Activated CD4-positive, alpha-beta T cell treated with anti-CD3 and anti-CD28 coated beads for 36 hours (primary cell): ENCODE data around the gene IGFLR1. TPM values are rescaled to one million over a fixed set of nuclear protein-coding genes. Genes with fewer than 3 reads are reported as not detected.

Experiments
- ATAC-seq: fragments of 200-7000 bp; cut with Tn5 transposase; one replicate; pipeline ENCODE4 v1.10.0; 2021; ENCODE audit warnings: mild to moderate bottlenecking, moderate library complexity
- CTCF ChIA-PET: fragments of 350-600 bp; sonication (Branson Sonifier 250); formaldehyde crosslinking; loops from one replicate; lab custom pipeline; 2021; ENCODE audit warnings: antibody characterized with exemption; lab: Charles Lee
- POLR2A ChIA-PET: fragments of 350-600 bp; sonication (Branson Sonifier 250); formaldehyde crosslinking; loops from one replicate; lab custom pipeline; 2021; ENCODE audit warnings: antibody characterized with exemption, inconsistent platforms; lab: Charles Lee
- DNase-seq: peaks from one replicate; pipeline ENCODE4 v3.0.0-alpha.2; 2020
- H3K27ac Mint-ChIP-seq: one replicate; pipeline ENCODE4 v1.8.0; 2021; ENCODE audit warnings: mixed read lengths
- H3K27me3 Mint-ChIP-seq: one replicate; pipeline ENCODE4 v1.8.0; 2021; ENCODE audit warnings: mixed read lengths
- H3K36me3 Mint-ChIP-seq: one replicate; pipeline ENCODE4 v1.8.0; 2021; ENCODE audit warnings: low read depth, mixed read lengths
- H3K4me1 Mint-ChIP-seq: one replicate; pipeline ENCODE4 v1.8.0; 2021; ENCODE audit warnings: mixed read lengths
- H3K4me3 Mint-ChIP-seq: one replicate; pipeline ENCODE4 v1.8.0; 2021; ENCODE audit warnings: mild to moderate bottlenecking, moderate library complexity, mixed read lengths
- H3K9me3 Mint-ChIP-seq: one replicate; pipeline ENCODE4 v1.8.0; 2021; ENCODE audit warnings: low read depth, mixed read lengths
- intact Hi-C, 2 experiments: fragments of 100-400 bp; cut with DNase I in 1 of 2; cut with micrococcal nuclease in 1 of 2; formaldehyde crosslinking; loops; one replicate each; pipeline versions ENCODE4 v1.14.2 to v1.15.1; 2022 to 2024; cut with DNase I, micrococcal nuclease
- total RNA-seq, 2 experiments: library from RNA; stranded (reverse); gene quantifications; one replicate each; pipeline ENCODE4 v1.2.3, GENCODE V29; 2021

IGFLR1 gene
- total RNA-seq, 2 experiments from 2014 or later, result 71.4 to 80.2 TPM

DNA sequence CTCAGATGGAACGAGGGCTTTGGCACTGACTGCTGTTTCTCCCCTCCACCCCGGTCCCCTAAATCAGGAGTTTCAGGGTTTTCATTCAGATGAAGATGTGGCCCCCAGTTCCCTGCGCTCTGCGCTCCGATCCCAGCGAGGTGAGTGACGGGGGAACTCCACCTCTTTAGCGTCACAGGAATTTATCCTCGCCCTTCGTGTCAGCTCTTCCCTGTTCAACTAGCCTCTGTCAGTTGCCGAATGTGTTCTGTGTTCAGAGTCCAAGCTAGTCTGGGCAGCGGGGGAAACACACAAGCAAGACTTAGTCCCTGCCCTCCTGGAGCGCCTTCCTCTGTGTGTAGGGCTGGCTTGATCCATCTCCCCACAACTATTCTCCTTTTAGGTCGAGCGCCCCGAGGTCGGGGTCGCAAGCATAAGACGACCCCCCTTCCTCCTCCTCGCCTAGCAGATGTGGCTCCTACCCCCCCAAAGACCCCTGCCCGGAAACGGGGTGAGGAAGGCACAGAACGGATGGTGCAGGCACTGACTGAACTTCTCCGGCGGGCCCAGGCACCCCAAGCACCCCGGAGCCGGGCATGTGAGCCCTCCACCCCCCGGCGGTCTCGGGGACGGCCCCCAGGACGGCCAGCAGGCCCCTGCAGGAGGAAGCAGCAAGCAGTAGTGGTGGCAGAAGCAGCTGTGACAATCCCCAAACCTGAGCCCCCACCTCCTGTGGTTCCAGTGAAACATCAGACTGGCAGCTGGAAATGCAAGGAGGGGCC is 22.7 kb downstream of the IGFLR1 start:
- Mint-ChIP-seq H3K9me3 (no peaks in the 10 kb centered on the region), H3K27ac (peak overlapping the region; percentile 92), H3K27me3 (no peaks in the 10 kb centered on the region), H3K36me3 (peaks cover 63% of the 10 kb centered on the region), H3K4me1 (peaks cover 24% of the 10 kb centered on the region), H3K4me3 (peak overlapping the region; percentile 88)
- ATAC-seq, result no peak
- CTCF ChIA-PET, result interaction anchor here (0.5 to 1.5 kb wide), 4 partner anchors 17 to 277 kb away, joined by 3 to 8 read pairs (median 4); no protein-coding TSS in a partner anchor
- POLR2A ChIA-PET, result interaction anchor here (0.6 to 1.5 kb wide), 5 partner anchors 10 to 25 kb away, joined by 3 to 10 read pairs (median 4); partner anchors contain the start of genes IGFLR1 and U2AF1L4
- intact Hi-C loops, result loop anchor here (5.0 to 10.0 kb wide), 2 partner anchors 293 to 395 kb away; partner anchors contain the start of genes ALKBH6 (in 1 of the 2), OVOL3 (in 1 of the 2), POLR2I (in 1 of the 2) and TBCB (in 1 of the 2)
- no peak for DNase-seq

- H3K4me3 Mint-ChIP-seq, result peak overlapping the region; percentile 88
- DNase-seq (peak; percentile 81), ATAC-seq (peak; percentile 1)
- H3K27me3 Mint-ChIP-seq, result no peaks in the 10 kb centered on the region
- H3K36me3 Mint-ChIP-seq, result peaks cover 68% of the 10 kb centered on the region
- H3K27ac Mint-ChIP-seq, result peak overlapping the region; percentile 92
- ChIA-PET CTCF (interaction anchor here (0.5 to 1.5 kb wide), 5 partner anchors 16 to 278 kb away, joined by 3 to 8 read pairs (median 4); no protein-coding TSS in a partner anchor), POLR2A (interaction anchor here (0.6 to 1.5 kb wide), 8 partner anchors 9 to 45 kb away, joined by 3 to 10 read pairs (median 4); partner anchors contain the start of genes IGFLR1, LIN37 and U2AF1L4)
- intact Hi-C loops, result loop anchor here (5.0 to 10.0 kb wide), 2 partner anchors 294 to 396 kb away; partner anchors contain the start of genes ALKBH6 (in 1 of the 2), OVOL3 (in 1 of the 2), POLR2I (in 1 of the 2) and TBCB (in 1 of the 2)
- H3K9me3 Mint-ChIP-seq, result no peaks in the 10 kb centered on the region
- peaks cover 30% of the 10 kb centered on the region for H3K4me1 Mint-ChIP-seq
These were observed 23.8 kb downstream of the IGFLR1 start for GRCh38 chr19:35718345-35719041.

DNA sequence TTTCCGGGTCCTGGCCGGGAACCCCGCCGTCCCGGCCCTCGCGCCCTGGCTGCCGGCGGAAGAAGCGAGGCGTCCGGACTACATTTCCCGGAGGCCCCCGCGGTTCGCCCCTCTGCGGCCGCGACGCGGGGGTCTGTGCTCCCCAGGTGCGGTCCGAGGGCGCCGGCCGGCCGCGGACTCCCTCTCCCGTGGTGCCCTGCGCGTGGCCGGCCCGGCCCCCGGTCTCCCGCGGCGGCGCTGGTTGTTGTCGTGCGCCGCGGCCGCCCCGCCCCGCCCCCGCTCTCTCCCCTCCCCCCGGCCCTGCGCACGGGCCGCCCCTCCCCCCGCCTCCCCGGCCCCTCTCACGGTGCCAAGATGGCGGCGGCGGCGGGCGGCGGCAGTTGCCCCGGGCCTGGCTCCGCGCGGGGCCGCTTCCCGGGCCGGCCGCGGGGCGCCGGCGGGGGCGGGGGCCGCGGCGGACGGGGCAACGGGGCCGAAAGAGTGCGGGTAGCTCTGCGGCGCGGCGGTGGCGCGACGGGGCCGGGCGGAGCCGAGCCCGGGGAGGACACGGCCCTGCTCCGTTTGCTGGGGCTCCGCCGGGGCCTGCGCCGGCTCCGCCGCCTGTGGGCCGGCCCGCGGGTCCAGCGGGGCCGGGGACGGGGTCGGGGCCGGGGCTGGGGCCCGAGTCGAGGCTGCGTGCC is 24.4 kb downstream of the IGFLR1 start, which contains the start of gene KMT2B:
Gene KMT2B, plus strand, starts transcription at position 339 of the 680 bp plus-strand sequence. Its CDS starts 16 bp downstream, at position 355.
- ChIA-PET POLR2A (interaction anchor here (0.6 to 1.5 kb wide), 6 partner anchors 10 to 44 kb away, joined by 3 to 10 read pairs (median 4); partner anchors contain the start of genes IGFLR1, LIN37 and U2AF1L4), CTCF (interaction anchor here (0.7 to 1.5 kb wide), 4 partner anchors 16 to 23 kb away, joined by 3 to 8 read pairs (median 4); no protein-coding TSS in a partner anchor)
- H3K4me3 Mint-ChIP-seq, result peak within 1 kb of the TSS; percentile 97
- peaks cover 66% of the 10 kb centered on the region for H3K36me3 Mint-ChIP-seq
- peak within 1 kb of the TSS; percentile 92 for H3K27ac Mint-ChIP-seq
- H3K27me3 Mint-ChIP-seq, result no peaks in the 10 kb centered on the region
- no peaks in the 10 kb centered on the region for H3K9me3 Mint-ChIP-seq
- peaks cover 33% of the 10 kb centered on the region for H3K4me1 Mint-ChIP-seq
- ATAC-seq (peak; percentile 0), DNase-seq (no peak)
- intact Hi-C loops, result loop anchor here (1.0 to 10.0 kb wide), 21 partner anchors 15 to 397 kb away; partner anchors contain the start of genes PROSER3 (in 2 of the 2), TBCB (in 2 of the 2), ALKBH6 (in 1 of the 2) and ARHGAP33 (in 1 of the 2)

- no peaks in the 10 kb centered on the region for H3K27me3 Mint-ChIP-seq
- ChIA-PET CTCF (interaction anchor here (8.6 kb wide), 1 partner anchor 21 kb away, joined by 106 read pairs; no protein-coding TSS in a partner anchor), POLR2A (no interaction called here)
- H3K9me3 Mint-ChIP-seq, result no peaks in the 10 kb centered on the region
- H3K36me3 Mint-ChIP-seq, result peaks cover 61% of the 10 kb centered on the region
- H3K27ac Mint-ChIP-seq, result peak overlapping the region; percentile 90
- ATAC-seq (peak; percentile 61), DNase-seq (peak; percentile 98)
- H3K4me1 Mint-ChIP-seq, result peaks cover 41% of the 10 kb centered on the region
- intact Hi-C loops, result loop anchor here (1.0 to 10.0 kb wide), 21 partner anchors 14 to 398 kb away; partner anchors contain the start of genes PROSER3 (in 2 of the 2), TBCB (in 2 of the 2), ALKBH6 (in 1 of the 2) and ARHGAP33 (in 1 of the 2)
- peak overlapping the region; percentile 97 for H3K4me3 Mint-ChIP-seq
These were observed 25.2 kb downstream of the IGFLR1 start for GRCh38 chr19:35716801-35717664.

- intact Hi-C loops, result loop anchor here (1.0 to 10.0 kb wide), 4 partner anchors 13 to 399 kb away; partner anchors contain the start of genes ALKBH6 (in 1 of the 2), OVOL3 (in 1 of the 2), POLR2I (in 1 of the 2) and TBCB (in 1 of the 2)
- DNase-seq (peak; percentile 61), ATAC-seq (no peak)
- ChIA-PET POLR2A (interaction anchor here (0.7 kb wide), 1 partner anchor 14 kb away, joined by 4 read pairs; no protein-coding TSS in a partner anchor), CTCF (interaction anchor here (0.7 to 8.6 kb wide), 3 partner anchors 20 to 1758 kb away, joined by 3 to 106 read pairs (median 3); no protein-coding TSS in a partner anchor)
- peaks cover 43% of the 10 kb centered on the region for H3K4me1 Mint-ChIP-seq
- H3K36me3 Mint-ChIP-seq, result peaks cover 57% of the 10 kb centered on the region
- H3K4me3 Mint-ChIP-seq, result peak overlapping the region; percentile 97
- peaks cover 2% of the 10 kb centered on the region for H3K9me3 Mint-ChIP-seq
- peak overlapping the region; percentile 90 for H3K27ac Mint-ChIP-seq
- H3K27me3 Mint-ChIP-seq, result no peaks in the 10 kb centered on the region
These were observed 26.1 kb downstream of the IGFLR1 start for GRCh38 chr19:35715981-35716800.

GRCh38 chr19:35715355-35715809 is 26.9 kb downstream of the IGFLR1 start:
- ATAC-seq (no peak), DNase-seq (peak; percentile 47)
- H3K4me1 Mint-ChIP-seq, result peaks cover 49% of the 10 kb centered on the region
- H3K27ac Mint-ChIP-seq, result peak overlapping the region; percentile 90
- H3K36me3 Mint-ChIP-seq, result peaks cover 56% of the 10 kb centered on the region
- H3K4me3 Mint-ChIP-seq, result peak overlapping the region; percentile 97
- H3K27me3 Mint-ChIP-seq, result no peaks in the 10 kb centered on the region
- H3K9me3 Mint-ChIP-seq, result peaks cover 2% of the 10 kb centered on the region
- POLR2A ChIA-PET, result interaction anchor here (0.7 kb wide), 1 partner anchor 13 kb away, joined by 4 read pairs; no protein-coding TSS in a partner anchor
- intact Hi-C loops, result loop anchor here (1.0 to 10.0 kb wide), 3 partner anchors 184 to 399 kb away; partner anchors contain the start of genes ALKBH6 (in 1 of the 2), OVOL3 (in 1 of the 2), POLR2I (in 1 of the 2) and TBCB (in 1 of the 2)
- CTCF ChIA-PET, result interaction anchor here (0.7 to 8.6 kb wide), 4 partner anchors 13 to 1759 kb away, joined by 3 to 106 read pairs (median 24); no protein-coding TSS in a partner anchor

DNA sequence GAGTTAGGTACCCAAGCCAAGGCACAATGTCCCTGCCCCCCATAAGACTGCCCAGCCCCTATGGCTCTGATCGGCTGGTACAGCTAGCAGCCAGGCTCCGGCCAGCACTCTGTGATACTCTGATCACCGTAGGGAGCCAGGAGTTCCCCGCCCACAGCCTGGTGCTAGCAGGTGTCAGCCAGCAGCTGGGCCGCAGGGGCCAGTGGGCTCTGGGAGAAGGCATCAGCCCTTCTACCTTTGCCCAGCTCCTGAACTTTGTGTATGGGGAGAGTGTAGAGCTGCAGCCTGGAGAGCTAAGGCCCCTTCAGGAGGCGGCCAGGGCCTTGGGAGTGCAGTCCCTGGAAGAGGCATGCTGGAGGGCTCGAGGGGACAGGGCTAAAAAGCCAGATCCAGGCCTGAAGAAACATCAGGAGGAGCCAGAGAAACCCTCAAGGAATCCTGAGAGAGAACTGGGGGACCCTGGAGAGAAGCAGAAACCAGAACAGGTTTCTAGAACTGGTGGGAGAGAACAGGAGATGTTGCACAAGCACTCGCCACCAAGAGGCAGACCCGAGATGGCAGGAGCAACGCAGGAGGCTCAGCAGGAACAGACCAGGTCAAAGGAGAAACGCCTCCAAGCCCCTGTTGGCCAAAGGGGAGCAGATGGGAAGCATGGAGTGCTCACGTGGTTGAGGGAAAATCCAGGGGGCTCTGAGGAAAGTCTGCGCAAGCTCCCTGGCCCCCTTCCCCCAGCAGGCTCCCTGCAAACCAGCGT is 27.5 kb downstream of the IGFLR1 start:
- POLR2A ChIA-PET, result interaction anchor here (0.8 to 4.0 kb wide), 2 partner anchors 13 to 297 kb away, joined by 3 to 34 read pairs; no protein-coding TSS in a partner anchor
- H3K36me3 Mint-ChIP-seq, result peaks cover 54% of the 10 kb centered on the region

More for the DNA sequence above, 27.5 kb downstream of the IGFLR1 start:
- CTCF ChIA-PET, result interaction anchor here (1.0 to 8.6 kb wide), 7 partner anchors 10 to 70 kb away, joined by 3 to 106 read pairs (median 4); partner anchors contain the start of genes COX6B1, LIN37 and ZBTB32
- DNase-seq (peak; percentile 72), ATAC-seq (no peak)
- Mint-ChIP-seq H3K27me3 (no peaks in the 10 kb centered on the region), H3K4me3 (peak overlapping the region; percentile 97), H3K9me3 (peaks cover 2% of the 10 kb centered on the region), H3K4me1 (peaks cover 49% of the 10 kb centered on the region), H3K27ac (peak overlapping the region; percentile 100)
- intact Hi-C loops, result loop anchor here (1.0 to 10.0 kb wide), 5 partner anchors 167 to 773 kb away; partner anchors contain the start of genes ALKBH6 (in 1 of the 2), OVOL3 (in 1 of the 2), POLR2I (in 1 of the 2) and TBCB (in 1 of the 2)
